ENCODE data around the gene WDR27.
"Not testable (repeated sequence)": the region's sequence is repeated elsewhere in the genome, so short reads cannot be mapped to it uniquely, and the experiment has no call there.

WDR27 gene

GRCh38 chr6:169445227-169445626, 256.6 kb downstream of the WDR27 start:
- TF ChIP-seq, protein P1, sequence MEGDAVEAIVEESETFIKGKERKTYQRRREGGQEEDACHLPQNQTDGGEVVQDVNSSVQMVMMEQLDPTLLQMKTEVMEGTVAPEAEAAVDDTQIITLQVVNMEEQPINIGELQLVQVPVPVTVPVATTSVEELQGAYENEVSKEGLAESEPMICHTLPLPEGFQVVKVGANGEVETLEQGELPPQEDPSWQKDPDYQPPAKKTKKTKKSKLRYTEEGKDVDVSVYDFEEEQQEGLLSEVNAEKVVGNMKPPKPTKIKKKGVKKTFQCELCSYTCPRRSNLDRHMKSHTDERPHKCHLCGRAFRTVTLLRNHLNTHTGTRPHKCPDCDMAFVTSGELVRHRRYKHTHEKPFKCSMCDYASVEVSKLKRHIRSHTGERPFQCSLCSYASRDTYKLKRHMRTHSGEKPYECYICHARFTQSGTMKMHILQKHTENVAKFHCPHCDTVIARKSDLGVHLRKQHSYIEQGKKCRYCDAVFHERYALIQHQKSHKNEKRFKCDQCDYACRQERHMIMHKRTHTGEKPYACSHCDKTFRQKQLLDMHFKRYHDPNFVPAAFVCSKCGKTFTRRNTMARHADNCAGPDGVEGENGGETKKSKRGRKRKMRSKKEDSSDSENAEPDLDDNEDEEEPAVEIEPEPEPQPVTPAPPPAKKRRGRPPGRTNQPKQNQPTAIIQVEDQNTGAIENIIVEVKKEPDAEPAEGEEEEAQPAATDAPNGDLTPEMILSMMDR (conservative IDR thresholded peaks at IDR 0.05): peak; percentile 15; the same call in 1 of the 2 replicates
- peak overlapping the region; percentile 11; the same call in 1 of the 2 replicates for H3K27ac ChIP-seq

GRCh38 chr6:169441292-169441691, 260.5 kb downstream of the WDR27 start:
- TF ChIP-seq, protein P1 (conservative IDR thresholded peaks at IDR 0.05): no peak
- H3K27ac ChIP-seq: no peak overlapping the region

- no peak overlapping the region for H3K27ac ChIP-seq
- TF ChIP-seq, protein P1 (conservative IDR thresholded peaks at IDR 0.05): no peak
Observed at GRCh38 chr6:169439710-169440109, 262.1 kb downstream of the WDR27 start.

- H3K27ac ChIP-seq: not testable (repeated sequence)
Observed at GRCh38 chr6:169434554-169434953, 267.3 kb downstream of the WDR27 start.

DNA sequence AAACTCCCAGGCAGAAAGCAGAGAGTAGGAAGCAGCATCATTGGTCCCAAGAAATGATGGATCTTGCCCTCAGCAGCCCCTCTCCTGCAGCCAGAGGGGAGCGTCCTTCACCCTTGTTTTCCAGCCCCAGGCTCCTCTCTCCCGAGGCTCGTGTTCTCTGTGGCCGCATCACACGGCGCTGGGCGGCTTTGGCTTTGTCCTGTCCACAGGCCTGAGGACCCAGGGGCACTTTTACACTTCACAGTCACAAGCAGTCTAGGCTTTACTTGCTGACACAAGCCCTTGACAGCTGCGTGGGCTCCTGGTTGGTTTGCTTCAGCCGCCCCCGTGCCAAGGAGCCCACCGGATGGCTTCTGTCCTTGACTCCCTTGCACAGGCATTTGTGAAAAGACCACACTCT, 272.8 kb downstream of the WDR27 start:
- TF ChIP-seq, protein P1 (conservative IDR thresholded peaks at IDR 0.05): no peak
- no peak overlapping the region for H3K27ac ChIP-seq

- H3K27ac ChIP-seq: no peak overlapping the region
- TF ChIP-seq, protein P1 (conservative IDR thresholded peaks at IDR 0.05): no peak
Observed at GRCh38 chr6:169428532-169428931, 273.3 kb downstream of the WDR27 start.

DNA sequence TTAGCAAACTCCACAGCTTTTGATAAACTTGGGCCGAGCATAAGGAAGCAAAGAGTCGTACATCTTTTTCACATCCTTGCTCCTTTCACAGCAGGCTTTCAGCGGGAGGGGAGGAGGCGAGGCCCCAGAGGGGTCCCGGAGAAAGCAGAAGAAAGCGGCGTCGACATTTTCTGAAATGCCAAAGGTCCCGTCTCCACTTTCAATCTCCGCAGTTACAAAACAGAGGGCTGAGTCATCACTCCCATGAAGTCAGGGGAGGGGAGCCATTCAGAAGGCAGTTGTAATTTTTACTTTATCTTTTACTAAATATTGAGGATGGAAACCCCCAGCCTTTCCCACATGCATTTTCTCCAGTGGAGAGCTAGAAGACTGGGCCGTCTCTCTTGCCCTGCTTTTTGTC, 274.0 kb downstream of the WDR27 start:
- H3K27ac ChIP-seq: no peak overlapping the region
- TF ChIP-seq, protein P1 (conservative IDR thresholded peaks at IDR 0.05): no peak

DNA sequence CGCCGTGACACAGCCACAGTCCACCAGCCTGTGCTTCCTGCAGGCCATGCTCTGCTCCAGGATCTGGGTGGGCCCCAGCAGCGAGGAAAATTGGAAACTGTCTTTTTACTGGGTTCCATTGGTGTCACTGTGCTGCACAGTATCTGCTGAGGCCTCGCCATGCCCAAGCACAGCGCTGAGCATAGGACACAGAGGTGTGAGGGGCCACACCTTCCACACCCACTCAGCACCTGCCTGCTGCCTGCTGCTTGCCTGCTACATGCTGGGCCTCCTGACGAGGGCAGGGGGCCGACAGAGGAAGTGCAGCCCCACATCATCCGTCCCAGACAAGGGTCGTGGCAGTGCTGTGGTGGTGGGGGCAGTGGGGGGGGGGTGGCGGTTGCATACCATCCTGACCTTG, 275.2 kb downstream of the WDR27 start:
- no peak overlapping the region for H3K27ac ChIP-seq
- TF ChIP-seq, protein P1 (conservative IDR thresholded peaks at IDR 0.05): no peak
